IPS-20b (cell line): ENCODE data around the gene GMPPB.

Experiments used
- H3K27ac ChIP-seq: one replicate; pipeline ENCODE4 v1.5.1; 2013; ENCODE audit warnings: low read length
- H3K27me3 ChIP-seq: 2 replicates; pipeline ENCODE4 v1.6.1; 2013; ENCODE audit warnings: mild to moderate bottlenecking, low read length, inconsistent platforms; ENCODE audit not compliant: insufficient read depth
- H3K36me3 ChIP-seq: 2 replicates; pipeline ENCODE4 v1.6.1; 2013; ENCODE audit warnings: low read depth, mild to moderate bottlenecking, inconsistent platforms, low read length, moderate library complexity; ENCODE audit not compliant: insufficient read depth
- H3K4me1 ChIP-seq: 2 replicates; pipeline ENCODE4 v1.6.1; 2013; ENCODE audit warnings: mild to moderate bottlenecking, control low read depth, inconsistent platforms, low read length, moderate library complexity; ENCODE audit not compliant: insufficient read depth
- H3K4me3 ChIP-seq: 2 replicates; pipeline ENCODE4 v1.5.1; 2013; ENCODE audit warnings: mild to moderate bottlenecking, low read length, inconsistent platforms
- H3K9ac ChIP-seq: 2 replicates; pipeline ENCODE4 v1.6.1; 2013; ENCODE audit warnings: low read depth, mild to moderate bottlenecking, inconsistent platforms, low read length, moderate library complexity
- H3K9me3 ChIP-seq: 2 replicates; pipeline ENCODE4 v1.6.1; 2013; ENCODE audit warnings: mild to moderate bottlenecking, low read depth, low read length, inconsistent platforms; ENCODE audit not compliant: insufficient read depth

GMPPB gene

DNA sequence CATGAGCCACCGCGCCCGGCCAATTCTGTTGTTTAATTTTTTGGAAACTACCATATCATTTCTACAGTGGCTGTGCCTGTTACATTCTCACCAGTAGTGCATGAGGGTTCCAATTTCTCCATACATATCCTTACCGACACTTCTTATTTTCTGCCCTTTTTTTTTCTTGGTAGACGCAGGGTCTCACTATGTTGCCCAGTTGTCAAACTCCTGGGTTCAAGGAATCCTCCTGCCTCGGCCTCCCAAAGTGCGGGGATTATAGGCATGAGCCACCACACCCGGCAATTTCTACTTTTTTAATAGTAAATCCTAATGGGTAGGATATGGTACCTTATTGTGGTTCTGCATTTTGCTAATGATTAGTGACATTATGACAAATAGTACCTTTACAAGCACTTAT is 13.9 kb downstream of the GMPPB start:
- Histone ChIP-seq H3K4me1 (no peaks in the 10 kb centered on the region), H3K27me3 (no peaks in the 10 kb centered on the region)

DNA sequence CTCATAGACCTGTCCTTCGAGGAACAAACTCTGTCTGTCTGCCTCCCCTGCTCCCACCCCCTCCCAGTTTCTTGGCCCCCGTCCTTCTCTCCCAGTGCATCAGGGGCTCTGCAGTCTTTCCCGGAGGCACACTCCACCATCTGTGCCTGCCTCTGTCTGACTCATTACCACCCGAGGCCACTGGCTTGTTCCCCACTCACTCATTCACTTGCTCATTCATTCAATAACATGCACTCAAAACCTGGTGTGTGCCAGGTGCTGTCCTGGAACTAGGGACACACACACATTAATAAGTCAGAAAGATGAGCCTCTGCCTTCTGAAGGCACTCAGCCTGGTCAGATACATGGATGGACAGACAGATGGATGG is 16.7 kb downstream of the GMPPB start:
- H3K4me1 ChIP-seq: no peaks in the 10 kb centered on the region
- H3K27me3 ChIP-seq: no peaks in the 10 kb centered on the region
- H3K9me3 ChIP-seq: no peaks in the 10 kb centered on the region
- H3K27ac ChIP-seq: no peak overlapping the region
- H3K4me3 ChIP-seq: no peak overlapping the region
- H3K36me3 ChIP-seq: peaks cover 19% of the 10 kb centered on the region
- no peak overlapping the region for H3K9ac ChIP-seq

More for the DNA sequence above, 13.9 kb downstream of the GMPPB start:
- Histone ChIP-seq H3K4me3 (no peak overlapping the region), H3K9ac (no peak overlapping the region), H3K36me3 (peaks cover 8% of the 10 kb centered on the region), H3K27ac (no peak overlapping the region), H3K9me3 (no peaks in the 10 kb centered on the region)

DNA sequence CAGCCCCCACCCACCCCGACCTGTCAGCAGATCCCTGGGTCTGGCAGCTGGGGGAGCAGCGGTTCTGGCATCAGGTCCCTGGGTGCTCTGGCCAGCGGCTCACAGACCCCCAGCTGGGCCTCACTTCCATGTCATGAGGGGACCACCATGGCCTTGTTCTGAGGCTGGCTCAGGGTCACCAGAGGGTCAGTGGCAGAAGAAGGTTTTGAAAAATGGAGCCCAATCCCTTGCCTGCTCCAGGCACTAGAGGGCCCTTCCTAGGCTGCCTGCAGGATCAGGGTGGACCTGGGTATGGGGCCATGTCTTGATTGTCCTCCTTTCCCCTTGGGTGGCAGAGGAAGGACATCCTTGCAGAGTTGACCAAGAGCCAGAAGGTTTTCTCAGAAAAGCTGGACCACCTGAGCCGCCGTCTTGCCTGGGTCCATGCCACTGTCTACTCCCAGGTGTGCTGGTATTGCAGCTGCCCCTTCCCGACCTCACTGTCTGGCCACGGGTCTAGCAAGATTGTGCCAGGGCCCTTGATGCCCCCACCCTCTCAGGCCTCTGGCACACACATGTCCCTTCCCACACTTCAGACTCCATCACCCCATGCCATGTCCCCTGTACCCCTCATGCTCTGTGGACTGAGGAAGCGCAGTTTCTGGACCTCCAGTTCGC is 17.2 kb downstream of the GMPPB start:
- no peaks in the 10 kb centered on the region for H3K9me3 ChIP-seq
- H3K36me3 ChIP-seq: peaks cover 19% of the 10 kb centered on the region
- no peaks in the 10 kb centered on the region for H3K4me1 ChIP-seq
- H3K4me3 ChIP-seq: no peak overlapping the region
- no peaks in the 10 kb centered on the region for H3K27me3 ChIP-seq
- H3K27ac ChIP-seq: no peak overlapping the region
- H3K9ac ChIP-seq: no peak overlapping the region

DNA sequence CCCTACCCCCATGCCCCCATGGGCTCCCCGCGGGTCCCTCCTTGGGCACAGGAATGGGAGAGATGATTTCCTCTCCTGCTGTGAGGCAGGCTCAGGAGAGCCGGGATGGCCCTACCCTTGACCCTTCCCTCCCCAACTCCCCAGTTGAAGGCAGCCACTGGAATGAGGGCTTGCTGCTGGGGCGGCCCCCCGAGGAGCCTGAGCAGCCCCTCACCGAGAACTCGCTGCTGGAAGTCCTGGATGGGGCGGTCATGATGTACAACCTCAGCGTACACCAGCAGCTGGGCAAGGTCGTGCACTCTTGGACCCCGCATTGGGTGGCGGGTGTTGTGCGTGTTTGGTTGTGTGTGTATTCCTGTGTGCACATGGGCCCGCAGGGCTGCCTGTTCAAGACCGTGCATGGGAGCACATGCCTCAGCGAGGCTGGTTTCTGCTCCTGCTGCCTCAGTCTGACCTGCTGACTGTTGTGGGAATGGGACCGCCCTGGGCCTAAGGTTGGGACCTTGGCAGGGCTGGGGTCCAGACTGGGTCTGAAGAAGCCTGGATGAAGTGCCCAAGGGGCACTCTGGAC is 18.3 kb downstream of the GMPPB start:
- 0 out of 2 replicates have a peak, but pooled peaks cover 3% of the 10 kb centered on the region for H3K4me1 ChIP-seq
- no peaks in the 10 kb centered on the region for H3K9me3 ChIP-seq
- no peak overlapping the region for H3K27ac ChIP-seq
- no peak overlapping the region for H3K9ac ChIP-seq
- no peak overlapping the region for H3K4me3 ChIP-seq
- no peaks in the 10 kb centered on the region for H3K27me3 ChIP-seq
- H3K36me3 ChIP-seq: peaks cover 22% of the 10 kb centered on the region

DNA sequence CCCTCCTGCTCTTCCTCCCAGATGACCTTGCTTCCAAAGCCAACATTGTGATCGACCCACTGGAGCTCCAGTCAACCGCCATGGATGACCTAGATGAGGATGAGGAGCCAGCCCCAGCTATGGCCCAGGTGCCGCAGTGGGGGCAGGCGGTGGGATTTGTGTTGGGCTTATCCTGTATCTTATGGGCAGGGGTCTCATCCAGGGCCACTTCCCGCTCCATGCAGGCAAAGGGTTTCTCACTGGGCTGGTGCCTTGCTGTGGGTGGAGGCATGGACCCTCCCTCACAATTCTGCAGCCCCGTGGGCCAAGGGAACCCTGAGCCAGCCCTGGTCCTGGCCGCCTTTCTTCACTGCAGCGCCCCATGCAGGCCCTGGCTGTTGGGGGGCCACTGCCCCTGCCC is 19.1 kb downstream of the GMPPB start:
- Histone ChIP-seq H3K27ac (no peak overlapping the region), H3K9ac (no peak overlapping the region), H3K36me3 (peaks cover 28% of the 10 kb centered on the region), H3K27me3 (no peaks in the 10 kb centered on the region), H3K4me3 (no peak overlapping the region), H3K9me3 (no peaks in the 10 kb centered on the region), H3K4me1 (0 out of 2 replicates have a peak, but pooled peaks cover 3% of the 10 kb centered on the region)

DNA sequence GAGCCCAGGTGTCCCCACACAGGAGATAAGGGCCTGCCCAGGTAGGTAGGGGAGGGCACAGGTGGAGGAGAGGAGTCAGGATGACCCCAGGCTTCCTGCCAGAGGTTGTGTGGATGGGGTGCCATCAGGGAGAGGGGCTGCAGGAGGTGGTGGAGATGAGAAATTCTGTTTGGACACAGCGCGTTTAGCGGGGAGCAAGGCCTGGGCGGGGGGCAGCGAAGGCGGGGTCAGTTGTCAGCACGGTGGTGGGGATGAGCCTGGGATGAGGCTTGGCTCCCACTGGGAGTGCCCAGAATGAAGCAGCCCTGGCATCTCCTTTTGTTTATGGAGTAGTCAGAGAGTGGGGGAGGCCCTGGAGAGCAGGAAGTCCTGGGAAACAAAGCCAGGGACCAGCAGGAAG is 19.8 kb downstream of the GMPPB start:
- no peaks in the 10 kb centered on the region for H3K9me3 ChIP-seq
- no peak overlapping the region for H3K9ac ChIP-seq

DNA sequence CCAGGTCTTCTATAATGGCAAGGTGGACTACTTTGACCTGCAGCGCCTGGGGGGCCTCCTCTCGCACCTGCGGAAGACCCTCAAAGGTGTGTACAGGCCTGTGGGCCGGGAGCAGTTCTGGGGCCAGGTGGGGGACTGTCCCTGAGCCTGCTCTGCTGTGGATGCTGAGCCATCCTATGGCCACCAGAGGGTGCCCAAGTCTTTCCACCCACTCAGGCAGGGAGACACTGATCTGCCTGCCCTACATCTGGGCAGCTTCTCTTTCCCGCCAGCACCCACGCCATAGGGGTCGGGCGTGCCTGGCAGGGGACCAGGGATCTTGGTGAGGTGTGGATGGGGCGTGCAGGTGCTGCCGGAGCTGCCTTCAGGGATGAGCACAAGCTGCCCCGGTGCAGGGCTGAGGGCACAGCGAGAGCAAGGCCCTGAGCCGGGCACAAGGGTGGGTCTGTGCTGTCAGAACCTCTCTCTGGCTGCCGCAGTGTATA is 20.3 kb downstream of the GMPPB start:
- Histone ChIP-seq H3K27me3 (no peaks in the 10 kb centered on the region), H3K36me3 (peaks cover 28% of the 10 kb centered on the region), H3K4me3 (no peak overlapping the region), H3K9me3 (no peaks in the 10 kb centered on the region), H3K9ac (no peak overlapping the region), H3K4me1 (0 out of 2 replicates have a peak, but pooled peaks cover 3% of the 10 kb centered on the region), H3K27ac (no peak overlapping the region)

More for the DNA sequence above, 19.8 kb downstream of the GMPPB start:
- no peak overlapping the region for H3K4me3 ChIP-seq
- H3K4me1 ChIP-seq: 0 out of 2 replicates have a peak, but pooled peaks cover 3% of the 10 kb centered on the region
- H3K27ac ChIP-seq: no peak overlapping the region
- H3K27me3 ChIP-seq: no peaks in the 10 kb centered on the region
- H3K36me3 ChIP-seq: peaks cover 28% of the 10 kb centered on the region

DNA sequence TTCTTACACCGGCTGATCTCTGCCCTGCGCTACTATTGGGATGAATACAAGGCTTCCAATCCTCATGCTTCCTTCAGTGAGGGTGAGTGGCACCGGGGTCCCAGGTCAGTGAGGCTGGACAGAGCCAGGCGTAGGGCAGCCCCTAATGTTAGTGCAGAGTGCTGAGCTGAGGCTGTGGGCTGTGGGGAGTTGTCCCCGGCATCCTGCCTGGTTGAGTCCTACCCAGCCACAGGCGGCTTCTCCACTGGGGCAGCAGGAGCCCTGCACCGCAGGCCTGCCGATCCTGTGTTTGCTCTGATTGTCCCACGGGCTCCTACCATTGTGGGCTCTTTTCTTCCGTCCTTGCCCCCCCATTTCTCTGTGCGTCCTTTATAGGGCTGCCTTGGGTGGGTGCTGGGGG is 21.1 kb downstream of the GMPPB start:
- H3K36me3 ChIP-seq: peaks cover 32% of the 10 kb centered on the region
- H3K27ac ChIP-seq: no peak overlapping the region
- no peak overlapping the region for H3K9ac ChIP-seq
- H3K4me3 ChIP-seq: no peak overlapping the region
- H3K27me3 ChIP-seq: no peaks in the 10 kb centered on the region
- 0 out of 2 replicates have a peak, but pooled peaks cover 3% of the 10 kb centered on the region for H3K4me1 ChIP-seq
- no peaks in the 10 kb centered on the region for H3K9me3 ChIP-seq

DNA sequence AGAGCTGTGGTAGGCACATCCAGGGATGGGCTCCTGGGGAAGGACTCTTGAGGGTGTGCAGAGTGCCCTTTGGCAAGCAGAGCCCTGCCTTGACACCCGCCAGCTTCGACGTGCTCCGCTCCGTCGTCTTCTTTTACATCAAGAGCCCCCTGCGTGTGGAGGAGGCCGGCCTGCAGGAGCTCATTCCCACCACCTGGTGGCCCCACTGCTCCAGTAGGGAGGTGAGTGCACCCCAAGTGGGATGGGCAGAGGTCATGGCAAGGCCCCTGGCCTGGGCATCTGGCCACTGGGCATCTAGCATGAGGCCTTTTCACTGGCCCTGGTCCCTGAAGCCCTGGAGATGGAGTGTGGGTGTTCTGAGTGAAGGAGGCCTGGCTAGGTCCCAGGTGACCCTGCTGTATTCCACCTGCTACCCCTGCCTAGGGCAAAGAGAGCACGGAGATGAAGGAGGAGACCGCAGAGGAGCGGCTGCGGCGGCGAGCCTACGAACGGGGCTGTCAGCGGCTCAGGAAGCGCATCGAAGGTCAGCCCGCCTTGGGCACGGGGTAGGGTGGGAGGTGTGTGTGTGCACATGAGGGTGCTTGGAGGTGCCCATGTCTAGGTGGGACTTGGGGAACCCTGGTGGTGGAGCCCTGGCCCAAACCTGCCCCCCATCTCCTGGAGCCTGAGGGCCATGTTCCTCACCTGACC is 22.2 kb downstream of the GMPPB start:
- 0 out of 2 replicates have a peak, but pooled peaks cover 3% of the 10 kb centered on the region for H3K4me1 ChIP-seq
- H3K4me3 ChIP-seq: no peak overlapping the region
- H3K27me3 ChIP-seq: no peaks in the 10 kb centered on the region
- no peak overlapping the region for H3K27ac ChIP-seq
- H3K36me3 ChIP-seq: peaks cover 32% of the 10 kb centered on the region
- no peak overlapping the region for H3K9ac ChIP-seq
- no peaks in the 10 kb centered on the region for H3K9me3 ChIP-seq

DNA sequence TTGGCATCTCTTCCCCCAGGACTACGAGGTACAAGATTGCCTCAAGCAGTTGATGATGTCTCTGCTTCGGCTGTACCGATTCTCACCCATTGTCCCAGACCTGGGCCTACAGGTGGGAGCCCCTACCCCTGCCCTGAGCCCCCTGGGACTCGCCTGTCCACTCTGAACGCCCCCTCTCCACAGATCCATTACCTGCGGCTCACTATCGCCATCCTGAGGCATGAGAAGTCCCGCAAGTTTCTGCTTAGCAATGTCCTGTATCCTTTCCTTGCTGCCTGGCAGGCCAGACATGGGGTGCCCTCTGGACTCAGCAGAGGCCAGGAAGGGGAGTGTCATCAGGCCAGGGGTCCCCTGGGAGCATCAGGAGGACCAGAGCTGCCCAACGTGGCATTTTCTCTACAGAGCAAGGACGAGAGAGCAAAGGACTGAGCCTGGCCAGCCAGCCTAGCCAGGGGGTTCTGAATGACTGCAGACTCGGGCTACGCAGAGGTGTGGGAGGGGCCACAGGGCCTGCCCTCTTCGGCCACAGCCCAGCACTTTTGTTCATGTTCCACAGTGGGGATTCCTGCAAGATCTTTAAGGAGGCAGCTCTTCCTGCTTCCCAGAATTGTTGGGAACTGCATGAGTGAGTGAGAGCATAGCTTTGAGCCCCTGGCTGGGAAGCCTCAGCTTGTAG is 23.2 kb downstream of the GMPPB start:
- Histone ChIP-seq H3K27me3 (no peaks in the 10 kb centered on the region), H3K4me3 (no peak overlapping the region), H3K27ac (no peak overlapping the region), H3K36me3 (peaks cover 26% of the 10 kb centered on the region), H3K9me3 (no peaks in the 10 kb centered on the region), H3K4me1 (0 out of 2 replicates have a peak, but pooled peaks cover 3% of the 10 kb centered on the region), H3K9ac (no peak overlapping the region)

DNA sequence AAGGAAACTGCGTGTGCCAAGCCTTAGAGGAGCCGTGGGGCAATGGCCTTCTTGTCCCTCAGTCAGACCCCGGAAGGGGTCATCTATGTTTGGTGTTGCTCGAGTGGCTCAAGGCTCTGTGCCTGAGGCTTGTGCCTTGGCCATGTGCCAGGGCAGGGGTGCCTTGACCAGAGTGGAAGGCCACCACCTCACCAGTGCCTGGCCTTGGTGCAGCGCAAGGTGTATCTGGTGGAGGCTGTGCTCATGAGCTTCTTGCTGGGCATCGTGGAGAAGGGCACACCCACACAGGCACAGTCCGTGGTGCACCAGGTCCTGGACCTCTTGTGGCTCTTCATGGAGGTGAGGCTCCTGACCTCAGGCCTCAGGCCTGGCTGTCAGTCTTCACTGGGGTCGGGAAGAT is 23.7 kb downstream of the GMPPB start:
- Histone ChIP-seq H3K4me1 (0 out of 2 replicates have a peak, but pooled peaks cover 3% of the 10 kb centered on the region), H3K9me3 (no peaks in the 10 kb centered on the region), H3K36me3 (peaks cover 24% of the 10 kb centered on the region), H3K9ac (no peak overlapping the region), H3K27me3 (no peaks in the 10 kb centered on the region), H3K27ac (no peak overlapping the region), H3K4me3 (no peak overlapping the region)
